DND-41 (cell line): ENCODE measurements around the gene PLD1.

ENCODE experiments used
- CTCF ChIP-seq: IDR thresholded peaks from 2 replicates; pipeline ENCODE4 v1.5.1; 2012; ENCODE audit warnings: borderline replicate concordance, low read length, moderate library complexity, mild to moderate bottlenecking; ENCODE audit not compliant: poor library complexity, severe bottlenecking; ENCODE audit errors: extremely low read depth
- EZH2 ChIP-seq: IDR thresholded peaks from 3 replicates; pipeline ENCODE4 v1.6.1; 2012; ENCODE audit warnings: borderline replicate concordance, low read depth, mild to moderate bottlenecking, moderate library complexity, low read length, inconsistent platforms; ENCODE audit not compliant: severe bottlenecking

DNA sequence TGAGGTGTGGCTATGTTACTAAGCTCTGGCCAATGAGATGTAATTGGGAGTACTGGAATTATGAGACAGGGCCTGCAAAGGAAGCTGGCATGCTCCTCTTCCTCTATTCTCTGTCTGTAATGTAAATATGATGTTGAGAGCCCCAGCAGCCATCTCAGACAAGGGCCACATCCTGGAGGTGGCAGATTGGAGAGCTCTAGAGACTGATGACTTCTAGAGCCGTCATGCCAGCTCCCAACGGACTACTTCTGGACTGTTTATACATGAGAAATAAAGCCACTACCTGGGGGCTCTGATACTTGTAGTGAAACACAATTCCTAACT lies 19.7 kb downstream of the PLD1 start:
- TF ChIP-seq CTCF, result no peak
- TF ChIP-seq EZH2, result no peak
